HEK293T (cell line): ENCODE data around the gene RBFOX2.

Experiments
- ARNT ChIP-seq: fragments of 450-650 bp; IDR thresholded peaks from 2 replicates; pipeline ENCODE4 v1.6.1; 2017; ENCODE audit warnings: mild to moderate bottlenecking
- FOXA1 ChIP-seq: fragments of 450-650 bp; IDR thresholded peaks from 2 replicates; pipeline ENCODE4 v1.6.1; 2016; ENCODE audit warnings: mild to moderate bottlenecking
- FOXK2 ChIP-seq: fragments of 450-650 bp; IDR thresholded peaks from 2 replicates; pipeline ENCODE4 v1.6.1; 2016; ENCODE audit warnings: mild to moderate bottlenecking
- FOXM1 ChIP-seq: fragments of 450-650 bp; IDR thresholded peaks from 2 replicates; pipeline ENCODE4 v1.6.1; 2017; ENCODE audit warnings: mild to moderate bottlenecking, borderline replicate concordance
- L3MBTL2 ChIP-seq: fragments of 450-650 bp; conservative IDR thresholded peaks from 2 replicates; pipeline ENCODE4 v1.6.1; 2016; ENCODE audit warnings: mild to moderate bottlenecking
- NFRKB ChIP-seq: fragments of 450-650 bp; IDR thresholded peaks from 2 replicates; pipeline ENCODE4 v1.6.1; 2016; ENCODE audit warnings: mild to moderate bottlenecking, moderate library complexity
- SP1 ChIP-seq: fragments of 450-650 bp; IDR thresholded peaks from 2 replicates; pipeline ENCODE4 v1.6.1; 2017
- SUZ12 ChIP-seq: fragments of 450-650 bp; IDR thresholded peaks from 2 replicates; pipeline ENCODE4 v1.6.1; 2016; ENCODE audit warnings: mild to moderate bottlenecking
- TF ChIP-seq, protein P1 (sequence below): fragments of 450-650 bp; IDR thresholded peaks from 2 replicates; pipeline ENCODE4 v1.6.1; 2016

DNA sequence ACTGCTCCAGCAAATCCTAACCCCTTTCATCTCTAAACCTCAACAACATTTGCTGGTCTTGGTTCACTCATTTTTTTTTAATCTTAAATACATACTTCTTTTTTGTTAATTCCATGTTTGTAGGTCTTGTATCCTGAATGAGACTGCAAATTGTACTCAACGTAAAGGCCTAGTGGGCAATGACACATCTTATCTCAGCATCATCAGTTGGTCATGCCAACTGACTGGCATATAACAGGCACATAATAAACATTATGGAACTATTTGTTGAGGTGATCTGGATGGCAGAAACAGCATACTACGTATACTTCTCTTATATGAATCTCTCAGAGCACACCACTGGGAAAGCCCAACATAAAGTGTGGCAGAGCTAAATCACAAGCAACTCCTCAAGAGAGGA is 116.7 kb downstream of the RBFOX2 start:
- no peak for TF ChIP-seq L3MBTL2
- no peak for TF ChIP-seq SP1
- no peak for TF ChIP-seq ARNT
- no peak for TF ChIP-seq SUZ12
- no peak for TF ChIP-seq NFRKB
- no peak for TF ChIP-seq FOXM1
- TF ChIP-seq FOXA1: no peak
- TF ChIP-seq FOXK2: no peak
- TF ChIP-seq, protein P1, sequence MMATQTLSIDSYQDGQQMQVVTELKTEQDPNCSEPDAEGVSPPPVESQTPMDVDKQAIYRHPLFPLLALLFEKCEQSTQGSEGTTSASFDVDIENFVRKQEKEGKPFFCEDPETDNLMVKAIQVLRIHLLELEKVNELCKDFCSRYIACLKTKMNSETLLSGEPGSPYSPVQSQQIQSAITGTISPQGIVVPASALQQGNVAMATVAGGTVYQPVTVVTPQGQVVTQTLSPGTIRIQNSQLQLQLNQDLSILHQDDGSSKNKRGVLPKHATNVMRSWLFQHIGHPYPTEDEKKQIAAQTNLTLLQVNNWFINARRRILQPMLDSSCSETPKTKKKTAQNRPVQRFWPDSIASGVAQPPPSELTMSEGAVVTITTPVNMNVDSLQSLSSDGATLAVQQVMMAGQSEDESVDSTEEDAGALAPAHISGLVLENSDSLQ: no peak
